Measurements from ENCODE around the gene TMLHE.
"Not testable (repeated sequence)": the region's sequence is repeated elsewhere in the genome, so short reads cannot be mapped to it uniquely, and the experiment has no call there.

TMLHE gene

GRCh38 chrX:155527023-155527422 lies 85.7 kb downstream of the TMLHE start:
- DNase-seq (ENCODE audit: low read depth); H3K4me3 ChIP-seq (ENCODE audit: low read depth, low read length): not testable (repeated sequence)

GRCh38 chrX:155514225-155514624 lies 98.5 kb downstream of the TMLHE start:
- DNase-seq (ENCODE audit: low read depth) = no peak
- H3K4me3 ChIP-seq (ENCODE audit: low read depth, low read length) = no peak overlapping the region

- no peak overlapping the region for H3K4me3 ChIP-seq (ENCODE audit: low read depth, low read length)
- DNase-seq (ENCODE audit: low read depth) = no peak
These were observed 107.5 kb downstream of the TMLHE start for GRCh38 chrX:155505296-155505695.

GRCh38 chrX:155495134-155495533 lies 117.6 kb downstream of the TMLHE start:
- not testable (repeated sequence) for DNase-seq (ENCODE audit: low read depth); H3K4me3 ChIP-seq (ENCODE audit: low read depth, low read length)

- not testable (repeated sequence) for H3K4me3 ChIP-seq (ENCODE audit: low read depth, low read length); DNase-seq (ENCODE audit: low read depth)
These were observed 121.3 kb downstream of the TMLHE start for GRCh38 chrX:155491421-155491820.

- not testable (repeated sequence) for H3K4me3 ChIP-seq (ENCODE audit: low read depth, low read length); DNase-seq (ENCODE audit: low read depth)
These were observed 135.6 kb downstream of the TMLHE start for GRCh38 chrX:155477136-155477535.

GRCh38 chrX:155466269-155466938 lies 146.3 kb downstream of the TMLHE start:
- not testable (repeated sequence) for H3K4me3 ChIP-seq (ENCODE audit: low read depth, low read length); DNase-seq (ENCODE audit: low read depth)

GRCh38 chrX:155460501-155460900 lies 152.3 kb downstream of the TMLHE start:
- DNase-seq (ENCODE audit: low read depth); H3K4me3 ChIP-seq (ENCODE audit: low read depth, low read length): not testable (repeated sequence)

- not testable (repeated sequence) for H3K4me3 ChIP-seq (ENCODE audit: low read depth, low read length); DNase-seq (ENCODE audit: low read depth)
These were observed 154.3 kb downstream of the TMLHE start, which contains the start of gene F8A3 for GRCh38 chrX:155458471-155458870. Gene F8A3, minus strand, starts transcription at chrX:155458620. Its CDS starts 20 bp downstream, at chrX:155458600.

GRCh38 chrX:155457761-155458447 lies 154.8 kb downstream of the TMLHE start:
- H3K4me3 ChIP-seq (ENCODE audit: low read depth, low read length); DNase-seq (ENCODE audit: low read depth): not testable (repeated sequence)

GRCh38 chrX:155441097-155441496 lies 171.7 kb downstream of the TMLHE start:
- no peak for DNase-seq (ENCODE audit: low read depth)
- H3K4me3 ChIP-seq (ENCODE audit: low read depth, low read length) = no peak overlapping the region
